IMR-90 (cell line): ENCODE measurements around the gene MX1.

Experiments used
- ELK1 ChIP-seq: fragments of 150-350 bp; IDR thresholded peaks from 2 replicates; pipeline ENCODE4 v1.6.1; 2016; ENCODE audit warnings: low read depth, mild to moderate bottlenecking, low read length, moderate library complexity, borderline replicate concordance
- POLR2A ChIP-seq: IDR thresholded peaks from 2 replicates; pipeline ENCODE4 v1.6.1; 2012; ENCODE audit warnings: mild to moderate bottlenecking, low read depth, low read length

GRCh38 chr21:41494242-41494641, 68.2 kb downstream of the MX1 start:
- TF ChIP-seq POLR2A (no peak), ELK1 (no peak)
